Activated T-helper 2 cell treated with anti-CD3 and anti-CD28 coated beads, Interferon-gamma antibody, Interleukin-2, Interleukin-4, amounts not matched to agents 10 μg/mL and 5 μg/mL and 100 μg/mL, durations not matched to agents 14 hours and 24 hours and 36 hours (primary cell): Measurements from ENCODE around the gene ASF1A. TPM values are rescaled to one million over a fixed set of nuclear protein-coding genes. Genes with fewer than 3 reads are reported as not detected.

Source experiments
- DNase-seq: peaks from one replicate; pipeline ENCODE4 v3.0.0; 2021; ENCODE audit warnings: low spot score
- H3K27ac Mint-ChIP-seq: one replicate; pipeline ENCODE4 v1.8.0; 2021; ENCODE audit warnings: mixed read lengths
- H3K27me3 Mint-ChIP-seq: one replicate; pipeline ENCODE4 v1.8.0; 2021; ENCODE audit warnings: low read depth, mixed read lengths
- H3K36me3 Mint-ChIP-seq: one replicate; pipeline ENCODE4 v1.8.0; 2021; ENCODE audit warnings: low read depth, mixed read lengths
- H3K4me1 Mint-ChIP-seq: one replicate; pipeline ENCODE4 v1.8.0; 2021; ENCODE audit warnings: low read depth, mixed read lengths
- H3K4me3 Mint-ChIP-seq: one replicate; pipeline ENCODE4 v1.8.0; 2021; ENCODE audit warnings: low read depth, mild to moderate bottlenecking, moderate library complexity, mixed read lengths
- H3K9me3 Mint-ChIP-seq: one replicate; pipeline ENCODE4 v1.8.0; 2021; ENCODE audit warnings: mixed read lengths
- intact Hi-C: fragments of 100-400 bp; cut with micrococcal nuclease; formaldehyde crosslinking; loops from one replicate; pipeline ENCODE4 v1.15.1; 2023
- total RNA-seq: library from RNA; stranded (reverse); gene quantifications from 2 replicates; pipeline ENCODE4 v1.2.3, GENCODE V29; 2022

ASF1A gene
- total RNA-seq, 1 donor from 2014 or later, result 33.9 TPM

GRCh38 chr6:118869894-118870589 lies 23.9 kb upstream of the ASF1A start:
- intact Hi-C loops, result loop anchor here (1.0 kb wide), 1 partner anchor 26 kb away; no protein-coding TSS in a partner anchor
- H3K4me1 Mint-ChIP-seq, result peaks cover 31% of the 10 kb centered on the region
- H3K27me3 Mint-ChIP-seq, result no peaks in the 10 kb centered on the region
- DNase-seq, result no peak
- H3K4me3 Mint-ChIP-seq, result no peak overlapping the region
- peaks cover 33% of the 10 kb centered on the region for H3K36me3 Mint-ChIP-seq
- H3K27ac Mint-ChIP-seq, result peak overlapping the region; percentile 5
- H3K9me3 Mint-ChIP-seq, result peaks cover 36% of the 10 kb centered on the region

- Mint-ChIP-seq H3K4me3 (no peak overlapping the region), H3K9me3 (peaks cover 30% of the 10 kb centered on the region), H3K27me3 (no peaks in the 10 kb centered on the region), H3K27ac (no peak overlapping the region), H3K4me1 (peaks cover 25% of the 10 kb centered on the region), H3K36me3 (peaks cover 28% of the 10 kb centered on the region)
- no peak for DNase-seq
- intact Hi-C loops, result no loop called here
Measured at GRCh38 chr6:118871331-118871730, 22.6 kb upstream of the ASF1A start.

DNA sequence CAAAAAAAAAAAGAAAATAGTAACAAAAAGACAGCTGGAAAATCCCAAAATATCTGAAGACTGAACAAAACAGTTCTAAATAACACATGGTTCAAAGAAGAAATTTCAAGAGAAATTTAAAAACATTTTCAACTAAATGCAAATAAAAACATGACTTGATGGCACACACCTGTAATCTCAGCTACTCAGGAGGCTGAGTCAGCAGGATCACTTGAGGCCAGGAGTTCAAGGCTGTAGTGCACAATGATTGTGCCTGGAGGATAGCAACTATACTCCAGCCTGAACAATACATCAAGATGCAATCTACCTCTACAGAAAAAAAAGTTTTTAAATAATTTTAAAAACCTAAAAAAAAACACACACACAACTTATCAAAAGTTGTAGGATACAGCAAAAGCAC lies 21.6 kb upstream of the ASF1A start:
- no peak overlapping the region for H3K4me3 Mint-ChIP-seq
- intact Hi-C loops, result no loop called here
- H3K4me1 Mint-ChIP-seq, result peaks cover 27% of the 10 kb centered on the region
- H3K27ac Mint-ChIP-seq, result no peak overlapping the region
- peaks cover 30% of the 10 kb centered on the region for H3K36me3 Mint-ChIP-seq
- H3K27me3 Mint-ChIP-seq, result no peaks in the 10 kb centered on the region
- peaks cover 24% of the 10 kb centered on the region for H3K9me3 Mint-ChIP-seq
- no peak for DNase-seq

GRCh38 chr6:118872726-118873125 lies 21.2 kb upstream of the ASF1A start:
- no peaks in the 10 kb centered on the region for H3K27me3 Mint-ChIP-seq

DNA sequence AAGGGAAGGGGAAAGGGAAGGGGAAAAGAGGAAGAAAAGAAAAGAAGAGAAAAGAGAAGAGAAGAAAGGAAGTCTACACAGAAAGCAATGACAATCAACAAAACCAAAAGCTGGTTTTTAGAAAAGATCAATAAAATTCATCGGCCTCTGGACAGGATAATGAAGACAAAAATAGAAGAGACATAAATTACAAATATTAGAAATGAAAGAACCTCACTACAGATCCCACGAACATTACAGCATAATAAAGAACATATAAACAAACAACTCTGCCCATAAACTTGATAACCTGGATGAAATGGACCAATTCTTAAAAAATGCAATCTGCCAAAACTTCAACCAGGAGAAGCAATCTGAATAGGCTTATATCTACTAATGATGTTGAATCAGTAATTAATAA lies 20.7 kb upstream of the ASF1A start:
- Mint-ChIP-seq H3K9me3 (peaks cover 21% of the 10 kb centered on the region), H3K27me3 (no peaks in the 10 kb centered on the region), H3K4me1 (peaks cover 27% of the 10 kb centered on the region), H3K36me3 (peaks cover 30% of the 10 kb centered on the region), H3K27ac (no peak overlapping the region), H3K4me3 (no peak overlapping the region)
- DNase-seq, result no peak
- intact Hi-C loops, result no loop called here

More at GRCh38 chr6:118872726-118873125, 21.2 kb upstream of the ASF1A start:
- intact Hi-C loops, result no loop called here
- Mint-ChIP-seq H3K9me3 (peaks cover 24% of the 10 kb centered on the region), H3K4me3 (no peak overlapping the region), H3K36me3 (peaks cover 32% of the 10 kb centered on the region), H3K27ac (no peak overlapping the region), H3K4me1 (peaks cover 27% of the 10 kb centered on the region)
- DNase-seq, result no peak

DNA sequence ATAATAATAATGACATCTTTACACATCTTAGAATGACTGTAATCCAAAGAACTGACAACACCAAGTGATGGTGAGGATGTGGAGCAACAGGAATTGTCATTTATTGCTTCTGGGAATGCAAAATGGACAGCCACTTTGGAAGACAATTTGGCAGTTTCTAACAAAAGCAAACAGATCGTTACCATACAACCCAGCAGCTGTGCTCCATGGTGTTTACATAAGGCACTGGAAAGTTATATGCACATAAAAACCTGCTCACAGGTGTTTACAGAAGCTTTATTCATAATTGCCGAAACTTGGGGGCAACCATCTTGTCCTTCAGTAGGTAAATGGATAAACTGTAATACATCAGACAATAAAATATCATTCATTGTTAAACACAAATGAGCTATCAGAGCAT lies 18.3 kb upstream of the ASF1A start:
- intact Hi-C loops, result no loop called here
- H3K4me1 Mint-ChIP-seq, result peaks cover 17% of the 10 kb centered on the region
- H3K4me3 Mint-ChIP-seq, result no peak overlapping the region
- peaks cover 8% of the 10 kb centered on the region for H3K9me3 Mint-ChIP-seq
- no peaks in the 10 kb centered on the region for H3K27me3 Mint-ChIP-seq
- H3K27ac Mint-ChIP-seq, result no peak overlapping the region
- H3K36me3 Mint-ChIP-seq, result peaks cover 23% of the 10 kb centered on the region
- no peak for DNase-seq

- H3K36me3 Mint-ChIP-seq, result peaks cover 18% of the 10 kb centered on the region
Measured at GRCh38 chr6:118876198-118876597, 17.8 kb upstream of the ASF1A start.

DNA sequence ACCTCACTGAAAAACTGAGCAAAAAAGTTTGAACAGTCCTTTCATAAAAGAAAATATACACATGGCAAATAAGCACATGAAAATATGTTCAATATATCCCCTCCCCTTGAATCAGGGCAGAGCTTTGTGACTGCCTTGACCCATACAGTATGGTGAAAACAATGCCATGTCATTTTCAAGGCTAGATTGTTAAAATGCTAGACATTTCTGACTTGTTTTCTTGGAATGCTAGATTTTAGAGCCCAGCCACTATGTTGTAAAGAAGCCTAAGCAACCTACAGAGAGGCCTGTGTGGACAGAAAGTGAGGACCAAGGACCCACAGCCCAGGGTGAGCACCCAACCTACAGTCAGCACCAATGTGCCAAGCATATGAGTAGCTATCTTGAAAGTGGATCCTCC lies 17.1 kb upstream of the ASF1A start:
- Mint-ChIP-seq H3K4me1 (peaks cover 20% of the 10 kb centered on the region), H3K27ac (no peak overlapping the region), H3K9me3 (peaks cover 6% of the 10 kb centered on the region)

More at GRCh38 chr6:118876198-118876597, 17.8 kb upstream of the ASF1A start:
- intact Hi-C loops, result no loop called here
- Mint-ChIP-seq H3K4me3 (no peak overlapping the region), H3K9me3 (peaks cover 6% of the 10 kb centered on the region), H3K27me3 (no peaks in the 10 kb centered on the region), H3K27ac (no peak overlapping the region), H3K4me1 (peaks cover 14% of the 10 kb centered on the region)
- DNase-seq, result no peak

GRCh38 chr6:118877806-118878205 lies 16.1 kb upstream of the ASF1A start:
- H3K9me3 Mint-ChIP-seq, result peaks cover 6% of the 10 kb centered on the region
- peaks cover 23% of the 10 kb centered on the region for H3K4me1 Mint-ChIP-seq
- no peak overlapping the region for H3K27ac Mint-ChIP-seq
- no peak for DNase-seq
- no peak overlapping the region for H3K4me3 Mint-ChIP-seq
- no peaks in the 10 kb centered on the region for H3K27me3 Mint-ChIP-seq
- intact Hi-C loops, result no loop called here
- peaks cover 23% of the 10 kb centered on the region for H3K36me3 Mint-ChIP-seq

More for the DNA sequence above, 17.1 kb upstream of the ASF1A start:
- DNase-seq, result no peak
- Mint-ChIP-seq H3K36me3 (peaks cover 17% of the 10 kb centered on the region), H3K27me3 (no peaks in the 10 kb centered on the region), H3K4me3 (no peak overlapping the region)
- intact Hi-C loops, result no loop called here

DNA sequence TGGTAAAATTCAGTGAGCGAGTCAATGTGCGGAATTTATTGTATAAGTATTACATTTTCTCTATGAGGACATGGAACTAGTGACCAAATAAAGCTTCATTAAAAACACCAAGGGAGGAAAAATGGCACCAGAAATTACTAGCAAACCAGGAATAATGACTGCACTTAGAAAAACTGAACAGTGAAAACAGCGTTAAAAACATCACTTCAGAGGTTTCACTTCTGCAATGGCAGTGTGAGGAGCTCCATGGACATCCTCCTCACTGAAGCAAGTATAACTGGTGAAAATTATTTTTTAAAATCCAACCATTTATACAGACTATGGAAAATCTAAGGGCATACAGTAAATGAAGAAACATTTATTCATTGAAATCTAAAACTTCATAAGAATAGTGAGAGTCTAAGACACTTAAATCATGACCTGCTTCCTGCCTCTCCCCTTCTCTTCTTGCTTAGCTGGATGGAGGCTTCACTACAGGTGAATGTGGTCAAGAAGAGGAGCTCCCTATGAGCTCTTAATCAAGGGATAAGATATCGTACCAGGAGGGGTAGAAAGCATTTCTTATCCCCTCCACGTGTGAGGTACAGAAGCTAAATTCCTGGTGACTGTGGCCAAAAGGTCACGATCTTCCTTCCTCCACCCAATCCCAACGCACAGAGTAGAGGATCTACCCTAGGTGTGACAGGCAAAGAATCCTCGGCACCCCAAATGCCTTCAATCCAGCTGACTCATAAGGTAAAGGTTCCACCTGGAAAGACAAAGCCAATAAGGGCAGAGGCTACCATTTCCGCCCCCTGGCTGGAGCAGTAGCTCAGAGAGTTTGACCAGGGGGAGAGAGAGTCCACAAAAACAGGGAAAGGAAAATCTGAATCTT lies 12.3 kb upstream of the ASF1A start:
- no peak for DNase-seq
- no peak overlapping the region for H3K27ac Mint-ChIP-seq
- intact Hi-C loops, result no loop called here
- peaks cover 6% of the 10 kb centered on the region for H3K9me3 Mint-ChIP-seq
- H3K27me3 Mint-ChIP-seq, result no peaks in the 10 kb centered on the region
- H3K4me3 Mint-ChIP-seq, result no peak overlapping the region
- H3K4me1 Mint-ChIP-seq, result peaks cover 41% of the 10 kb centered on the region
- H3K36me3 Mint-ChIP-seq, result peaks cover 21% of the 10 kb centered on the region

GRCh38 chr6:118882314-118882905 lies 11.5 kb upstream of the ASF1A start:
- no peak for DNase-seq
- Mint-ChIP-seq H3K4me1 (peaks cover 44% of the 10 kb centered on the region), H3K27ac (no peak overlapping the region), H3K9me3 (peaks cover 6% of the 10 kb centered on the region), H3K4me3 (no peak overlapping the region), H3K27me3 (no peaks in the 10 kb centered on the region), H3K36me3 (peaks cover 21% of the 10 kb centered on the region)
- intact Hi-C loops, result no loop called here

- Mint-ChIP-seq H3K27ac (no peak overlapping the region), H3K9me3 (no peaks in the 10 kb centered on the region), H3K27me3 (no peaks in the 10 kb centered on the region), H3K4me1 (peaks cover 54% of the 10 kb centered on the region), H3K36me3 (peaks cover 28% of the 10 kb centered on the region), H3K4me3 (no peak overlapping the region)
- intact Hi-C loops, result no loop called here
- no peak for DNase-seq
Measured at GRCh38 chr6:118886641-118887040, 7.3 kb upstream of the ASF1A start.

DNA sequence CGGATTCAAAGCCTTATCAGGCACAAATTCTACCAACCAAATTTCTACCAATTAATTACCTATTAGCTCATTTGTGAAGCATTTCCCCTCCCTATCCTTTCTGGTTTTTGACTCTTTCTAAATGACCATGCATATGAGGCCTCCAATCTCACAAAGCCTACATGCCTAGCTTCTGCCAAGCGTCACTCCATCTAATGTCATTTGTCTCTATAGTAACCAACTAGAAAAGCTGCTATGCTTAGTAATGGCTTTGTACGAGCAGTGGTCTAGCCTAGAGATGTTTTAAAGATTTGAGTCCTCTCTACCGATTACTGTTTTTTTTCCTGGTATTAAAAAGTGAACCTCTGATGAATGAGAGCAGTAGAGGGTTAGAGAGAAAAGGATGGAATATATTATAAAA lies 4.8 kb upstream of the ASF1A start:
- no peak overlapping the region for H3K27ac Mint-ChIP-seq

More for the DNA sequence above, 4.8 kb upstream of the ASF1A start:
- Mint-ChIP-seq H3K4me3 (no peak overlapping the region), H3K9me3 (no peaks in the 10 kb centered on the region), H3K4me1 (peaks cover 60% of the 10 kb centered on the region), H3K36me3 (peaks cover 19% of the 10 kb centered on the region), H3K27me3 (no peaks in the 10 kb centered on the region)
- DNase-seq, result no peak
- intact Hi-C loops, result no loop called here
